ENCODE data around the gene KCTD8. TPM values are rescaled to one million over a fixed set of nuclear protein-coding genes. Genes with fewer than 3 reads are reported as not detected.
A peak's percentile ranks its signal among the peaks of the same experiment; 100 is the strongest.

Gene KCTD8
- total RNA-seq (2021; ENCODE audit: unreplicated experiment) (not detected), Bru-seq, nascent RNA (percentile 6 among the genes with signal in this experiment), BruChase-seq, experiment 1, labeled RNA remaining after a 2-hour chase (percentile 10 among the genes with signal in this experiment), BruChase-seq, experiment 2, labeled RNA remaining after a 6-hour chase (percentile 6 among the genes with signal in this experiment)
- not detected for polyA plus RNA-seq (2012; ENCODE audit: insufficient read length)
- long read RNA-seq, result 0 reads

DNA sequence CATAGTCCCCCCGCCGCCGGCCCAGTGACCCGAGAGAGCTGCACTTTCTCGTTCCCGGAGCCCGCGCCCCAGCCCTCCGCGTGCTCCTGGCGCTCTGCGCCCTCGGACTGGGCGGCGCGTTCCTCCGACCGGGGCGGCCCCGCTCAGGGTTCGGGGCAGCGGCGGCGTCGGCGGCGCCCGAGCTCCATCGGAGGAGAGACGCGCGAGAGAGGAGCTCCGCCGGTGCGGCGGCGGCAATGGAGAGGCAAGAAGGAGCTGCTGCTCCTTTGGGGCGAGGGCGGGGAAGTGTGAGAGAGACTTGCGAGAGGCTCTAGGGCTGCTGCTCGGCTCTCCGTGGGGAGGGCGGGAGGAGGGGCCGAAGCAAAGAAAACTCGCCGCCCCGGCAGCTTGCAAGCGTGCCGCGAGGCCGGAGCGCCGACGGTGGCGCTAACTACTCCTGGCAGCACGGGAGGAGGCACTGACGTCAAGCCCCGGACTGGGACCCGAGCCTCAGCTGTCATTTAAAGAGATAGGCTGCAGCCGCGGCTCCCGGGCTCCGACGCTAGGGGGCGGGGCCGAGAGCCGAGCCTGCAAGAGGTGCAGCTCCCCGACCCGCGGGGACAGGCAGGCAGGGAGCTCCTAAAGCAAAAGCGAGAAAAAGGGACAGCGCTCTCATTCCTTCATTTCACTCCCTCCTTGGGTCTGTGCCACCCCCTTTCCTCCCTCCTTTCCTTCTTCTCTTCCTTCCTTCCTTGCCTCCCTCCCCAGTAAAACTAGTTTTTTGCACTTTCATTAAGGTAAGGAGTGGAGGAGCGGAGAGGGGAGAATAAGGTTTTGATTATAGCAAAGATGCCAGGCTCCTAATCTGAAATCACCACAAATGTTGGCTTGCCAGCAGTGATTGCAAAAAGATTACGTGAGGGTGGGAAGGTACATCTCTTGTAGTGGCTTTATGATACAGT, at the start of gene KCTD8:
Gene KCTD8, minus strand, starts transcription at position 289 of the 941 bp plus-strand sequence.
- Histone ChIP-seq H3K27me3 (ENCODE audit: control insufficient read depth, insufficient read depth, low read length) (peaks cover 6% of the 10 kb centered on the region; the same call in 1 of the 2 replicates), H3K36me3 (ENCODE audit: control insufficient read depth, insufficient read depth, low read length) (no peaks in the 10 kb centered on the region), H3K9me3 (ENCODE audit: control insufficient read depth, insufficient read depth, low read depth, low read length) (no peaks in the 10 kb centered on the region), H3K4me1 (ENCODE audit: control insufficient read depth, insufficient read depth, low read length) (no peaks in the 10 kb centered on the region), H3K27ac (ENCODE audit: low read length) (no peak within 1 kb of the TSS), H3K4me3 (ENCODE audit: low read depth in 2 of 2, low read length in 2 of 2) (peak within 1 kb of the TSS; percentile 30 to 47)
- ATAC-seq, result peak; percentile 95
- no TSS peak for BruUV-seq (replicated peaks)
- TF ChIP-seq, protein P1, sequence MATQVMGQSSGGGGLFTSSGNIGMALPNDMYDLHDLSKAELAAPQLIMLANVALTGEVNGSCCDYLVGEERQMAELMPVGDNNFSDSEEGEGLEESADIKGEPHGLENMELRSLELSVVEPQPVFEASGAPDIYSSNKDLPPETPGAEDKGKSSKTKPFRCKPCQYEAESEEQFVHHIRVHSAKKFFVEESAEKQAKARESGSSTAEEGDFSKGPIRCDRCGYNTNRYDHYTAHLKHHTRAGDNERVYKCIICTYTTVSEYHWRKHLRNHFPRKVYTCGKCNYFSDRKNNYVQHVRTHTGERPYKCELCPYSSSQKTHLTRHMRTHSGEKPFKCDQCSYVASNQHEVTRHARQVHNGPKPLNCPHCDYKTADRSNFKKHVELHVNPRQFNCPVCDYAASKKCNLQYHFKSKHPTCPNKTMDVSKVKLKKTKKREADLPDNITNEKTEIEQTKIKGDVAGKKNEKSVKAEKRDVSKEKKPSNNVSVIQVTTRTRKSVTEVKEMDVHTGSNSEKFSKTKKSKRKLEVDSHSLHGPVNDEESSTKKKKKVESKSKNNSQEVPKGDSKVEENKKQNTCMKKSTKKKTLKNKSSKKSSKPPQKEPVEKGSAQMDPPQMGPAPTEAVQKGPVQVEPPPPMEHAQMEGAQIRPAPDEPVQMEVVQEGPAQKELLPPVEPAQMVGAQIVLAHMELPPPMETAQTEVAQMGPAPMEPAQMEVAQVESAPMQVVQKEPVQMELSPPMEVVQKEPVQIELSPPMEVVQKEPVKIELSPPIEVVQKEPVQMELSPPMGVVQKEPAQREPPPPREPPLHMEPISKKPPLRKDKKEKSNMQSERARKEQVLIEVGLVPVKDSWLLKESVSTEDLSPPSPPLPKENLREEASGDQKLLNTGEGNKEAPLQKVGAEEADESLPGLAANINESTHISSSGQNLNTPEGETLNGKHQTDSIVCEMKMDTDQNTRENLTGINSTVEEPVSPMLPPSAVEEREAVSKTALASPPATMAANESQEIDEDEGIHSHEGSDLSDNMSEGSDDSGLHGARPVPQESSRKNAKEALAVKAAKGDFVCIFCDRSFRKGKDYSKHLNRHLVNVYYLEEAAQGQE (IDR thresholded peaks at IDR 0.05; ENCODE audit: insufficient read depth in 1 of 2, low read depth in 2 of 2, low read length in 1 of 2), result no peak
- TF ChIP-seq, protein P2, sequence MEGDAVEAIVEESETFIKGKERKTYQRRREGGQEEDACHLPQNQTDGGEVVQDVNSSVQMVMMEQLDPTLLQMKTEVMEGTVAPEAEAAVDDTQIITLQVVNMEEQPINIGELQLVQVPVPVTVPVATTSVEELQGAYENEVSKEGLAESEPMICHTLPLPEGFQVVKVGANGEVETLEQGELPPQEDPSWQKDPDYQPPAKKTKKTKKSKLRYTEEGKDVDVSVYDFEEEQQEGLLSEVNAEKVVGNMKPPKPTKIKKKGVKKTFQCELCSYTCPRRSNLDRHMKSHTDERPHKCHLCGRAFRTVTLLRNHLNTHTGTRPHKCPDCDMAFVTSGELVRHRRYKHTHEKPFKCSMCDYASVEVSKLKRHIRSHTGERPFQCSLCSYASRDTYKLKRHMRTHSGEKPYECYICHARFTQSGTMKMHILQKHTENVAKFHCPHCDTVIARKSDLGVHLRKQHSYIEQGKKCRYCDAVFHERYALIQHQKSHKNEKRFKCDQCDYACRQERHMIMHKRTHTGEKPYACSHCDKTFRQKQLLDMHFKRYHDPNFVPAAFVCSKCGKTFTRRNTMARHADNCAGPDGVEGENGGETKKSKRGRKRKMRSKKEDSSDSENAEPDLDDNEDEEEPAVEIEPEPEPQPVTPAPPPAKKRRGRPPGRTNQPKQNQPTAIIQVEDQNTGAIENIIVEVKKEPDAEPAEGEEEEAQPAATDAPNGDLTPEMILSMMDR (IDR thresholded peaks at IDR 0.05), result peak; percentile 78
- ChIA-PET CTCF (no interaction called here), POLR2A (no interaction called here)
- intact Hi-C loops (cut with micrococcal nuclease; ENCODE audit: unreplicated experiment), result no loop called here
- no peak for DNase-seq (ENCODE audit: low read depth, low spot score)
- in situ Hi-C loops (cut with HindIII; ENCODE audit: low pct_unique_long_range_greater_than_20kb, low sequenced_read_pairs), result no loop called here

DNA sequence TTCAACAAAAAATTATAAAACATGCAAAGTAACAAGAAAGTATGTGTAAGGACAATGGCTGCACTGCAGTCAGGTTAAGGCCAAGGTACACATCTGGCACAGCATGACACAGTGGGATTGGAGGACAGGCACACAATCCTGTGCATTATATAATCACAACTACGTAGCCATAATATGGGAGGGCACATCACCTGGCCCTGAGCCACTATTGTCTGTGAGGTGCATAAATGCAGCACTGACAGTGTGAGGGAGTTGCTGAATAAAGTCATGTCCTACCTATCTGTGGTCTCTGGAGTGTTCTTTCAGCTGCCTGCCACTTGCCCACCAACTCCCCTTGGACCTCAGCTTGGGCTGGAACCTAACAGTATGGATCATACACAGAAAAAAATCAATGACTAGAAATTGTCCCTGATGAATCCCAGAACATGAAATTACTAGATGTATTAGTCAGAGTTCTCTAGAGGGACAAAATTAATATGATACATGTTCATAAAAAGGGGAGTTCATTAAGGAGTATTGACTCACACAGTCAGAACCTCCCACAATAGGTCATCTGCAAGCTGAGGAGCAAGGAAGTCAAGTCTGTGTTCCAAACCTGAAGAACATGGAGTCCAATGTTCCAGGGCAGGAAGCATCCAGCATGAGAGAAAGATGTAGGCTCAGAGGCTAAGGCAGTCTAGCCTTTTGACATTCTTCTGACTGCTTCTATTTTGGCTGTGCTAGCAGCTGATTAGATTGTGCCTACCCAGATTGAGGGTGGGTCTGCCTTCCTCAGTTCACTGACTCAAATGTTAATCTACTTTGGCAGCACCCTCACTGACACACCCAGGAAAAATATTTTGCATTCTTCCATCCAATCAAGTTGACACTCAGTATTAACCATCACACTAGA, 46.4 kb upstream of the KCTD8 start:
- Histone ChIP-seq H3K4me3 (ENCODE audit: low read depth in 2 of 2, low read length in 2 of 2) (no peak overlapping the region), H3K27ac (ENCODE audit: low read length) (no peak overlapping the region), H3K27me3 (ENCODE audit: control insufficient read depth, insufficient read depth, low read length) (no peaks in the 10 kb centered on the region), H3K36me3 (ENCODE audit: control insufficient read depth, insufficient read depth, low read length) (no peaks in the 10 kb centered on the region), H3K9me3 (ENCODE audit: control insufficient read depth, insufficient read depth, low read depth, low read length) (no peaks in the 10 kb centered on the region), H3K4me1 (ENCODE audit: control insufficient read depth, insufficient read depth, low read length) (no peaks in the 10 kb centered on the region)
- intact Hi-C loops (cut with micrococcal nuclease; ENCODE audit: unreplicated experiment), result no loop called here
- DNase-seq (ENCODE audit: low read depth, low spot score), result no peak
- ChIA-PET CTCF (no interaction called here), POLR2A (no interaction called here)
- TF ChIP-seq, protein P1 (IDR thresholded peaks at IDR 0.05; ENCODE audit: insufficient read depth in 1 of 2, low read depth in 2 of 2, low read length in 1 of 2), result no peak
- TF ChIP-seq SIN3A (IDR thresholded peaks at IDR 0.05; ENCODE audit: borderline replicate concordance, insufficient read depth, low read depth, low read length) (no peak), POLR2AphosphoS5 (IDR thresholded peaks at IDR 0.05; ENCODE audit: low read depth, low read length) (no peak), TCF7L2 (IDR thresholded peaks at IDR 0.05; ENCODE audit: low read depth, low read length) (no peak)
- TF ChIP-seq, protein P2 (IDR thresholded peaks at IDR 0.05), result no peak
- no peak for ATAC-seq
- BruUV-seq (replicated peaks), result no TSS peak
- in situ Hi-C loops (cut with HindIII; ENCODE audit: low pct_unique_long_range_greater_than_20kb, low sequenced_read_pairs), result no loop called here
